ENCODE results near the gene ENHO.
"Not testable (repeated sequence)": the region's sequence is repeated elsewhere in the genome, so short reads cannot be mapped to it uniquely, and the experiment has no call there.

ENHO gene

DNA sequence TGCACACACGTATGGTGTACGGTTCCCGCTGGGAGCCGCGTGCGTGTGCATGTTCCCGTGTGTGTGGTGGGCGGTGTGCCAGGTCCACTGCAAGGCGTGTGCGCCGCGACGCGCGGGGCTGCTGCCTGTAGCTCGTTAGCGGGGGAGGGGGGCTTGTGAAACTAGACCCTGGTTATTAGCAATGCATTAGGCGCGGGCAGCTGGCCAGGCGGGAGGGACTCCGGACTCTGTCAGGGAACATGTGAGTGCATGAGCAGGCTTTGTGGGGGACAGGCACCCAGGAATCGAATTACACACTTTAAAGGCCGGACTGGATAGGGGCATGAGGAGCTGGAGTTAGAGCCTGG, 32.2 kb upstream of the ENHO start:
- DNase-seq, result no peak

DNA sequence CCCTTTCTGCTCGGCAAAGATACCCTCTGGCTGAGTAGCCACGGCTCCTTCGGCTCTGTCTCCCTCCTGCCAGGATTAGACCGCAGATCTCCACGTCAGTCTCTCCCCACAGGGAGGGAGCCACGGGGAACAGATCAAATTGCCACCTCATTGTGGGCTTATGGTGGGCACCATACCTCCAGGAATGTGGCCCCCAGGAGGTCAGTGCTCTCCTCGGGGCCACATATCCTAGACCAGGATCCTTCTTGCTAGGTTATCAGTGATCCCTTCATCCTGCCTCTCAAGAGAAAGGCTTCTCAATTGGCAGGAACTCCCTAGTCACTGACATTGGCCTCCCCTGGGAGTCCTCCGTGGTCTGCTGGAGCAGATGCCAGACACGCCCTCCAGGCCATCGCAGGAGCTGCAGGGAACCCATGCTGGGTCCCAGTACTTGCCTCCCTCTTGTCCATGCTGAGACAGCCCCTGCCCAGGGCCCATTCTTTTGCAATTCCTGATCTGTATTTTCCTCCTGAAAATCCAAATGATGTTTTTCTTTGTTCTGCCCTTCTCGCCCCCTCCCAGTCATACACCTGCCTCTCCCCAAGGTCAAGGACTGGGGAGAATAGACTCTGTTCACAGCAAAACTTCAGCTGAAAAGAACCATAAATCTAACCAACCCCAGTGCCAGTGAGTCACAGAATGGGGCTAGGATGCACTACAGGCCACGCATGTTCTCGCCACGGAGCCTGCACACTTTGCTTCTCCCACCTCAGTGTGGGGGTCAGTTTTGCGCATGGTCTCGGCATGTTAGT, 31.6 kb upstream of the ENHO start:
- no peak for DNase-seq

DNA sequence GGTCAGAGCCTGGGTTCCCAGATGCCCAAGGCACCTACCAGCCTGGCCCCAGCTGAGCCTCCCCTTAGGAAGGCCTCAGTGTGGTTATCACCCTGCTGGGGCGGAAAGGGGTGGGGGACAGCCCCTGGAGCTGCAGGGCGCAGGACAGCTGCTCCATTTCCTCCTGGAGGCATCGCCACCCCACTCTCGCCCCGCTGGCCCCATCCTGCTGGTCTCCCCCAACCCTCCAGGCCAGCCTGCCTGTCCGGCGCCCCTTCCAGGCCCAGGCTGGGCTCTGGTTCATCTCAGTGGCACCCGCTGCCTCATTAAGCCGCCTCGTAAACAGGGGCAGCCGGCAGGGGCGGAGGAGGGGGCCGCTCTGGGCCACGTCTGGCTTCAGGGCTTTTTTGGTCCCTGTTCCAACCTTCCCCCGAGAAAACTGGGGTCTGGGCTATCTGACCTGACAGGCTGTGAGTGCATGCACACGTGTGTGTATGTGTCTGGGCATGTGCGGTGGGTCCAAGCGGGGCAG, 30.8 kb upstream of the ENHO start:
- DNase-seq, result no peak

DNA sequence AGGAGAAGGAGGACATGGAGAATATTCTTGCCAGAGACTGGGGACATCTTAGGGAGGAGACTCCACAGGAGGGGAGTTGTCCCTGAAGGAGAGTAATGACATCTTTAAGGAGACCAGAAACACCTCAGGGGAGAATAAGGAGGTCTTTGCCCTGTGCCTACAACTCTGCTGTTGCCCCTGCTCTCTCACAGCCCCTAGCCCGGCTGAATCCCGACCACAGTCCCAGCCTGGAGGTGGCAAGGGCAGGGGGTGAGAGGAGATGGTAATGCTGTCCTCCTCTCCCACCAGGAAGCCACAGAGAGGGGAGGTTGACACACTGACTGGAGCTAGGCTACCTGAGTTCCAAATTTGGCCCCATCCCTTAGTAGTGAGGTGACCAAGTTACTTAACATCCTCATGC, 30.2 kb upstream of the ENHO start:
- no peak for DNase-seq

DNA sequence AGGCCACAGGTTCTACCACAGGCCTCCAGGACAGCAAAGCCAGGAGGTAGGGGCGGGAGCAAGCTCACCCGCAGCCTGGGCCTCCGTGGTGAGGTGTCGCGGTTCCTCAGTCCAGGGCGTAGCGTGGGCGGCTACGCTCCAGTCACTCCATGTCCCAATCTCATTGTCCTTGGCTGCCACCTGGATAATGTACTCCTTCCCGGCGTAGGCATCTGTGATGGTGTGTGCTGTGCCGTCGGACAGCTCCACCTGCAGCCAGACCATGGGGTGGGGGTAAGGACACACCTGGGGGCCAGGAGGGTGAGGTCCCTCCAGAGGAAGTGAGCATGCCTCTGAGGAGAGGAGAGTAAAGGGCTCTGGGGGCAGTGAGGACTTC, 29.8 kb upstream of the ENHO start:
- DNase-seq, result no peak

DNA sequence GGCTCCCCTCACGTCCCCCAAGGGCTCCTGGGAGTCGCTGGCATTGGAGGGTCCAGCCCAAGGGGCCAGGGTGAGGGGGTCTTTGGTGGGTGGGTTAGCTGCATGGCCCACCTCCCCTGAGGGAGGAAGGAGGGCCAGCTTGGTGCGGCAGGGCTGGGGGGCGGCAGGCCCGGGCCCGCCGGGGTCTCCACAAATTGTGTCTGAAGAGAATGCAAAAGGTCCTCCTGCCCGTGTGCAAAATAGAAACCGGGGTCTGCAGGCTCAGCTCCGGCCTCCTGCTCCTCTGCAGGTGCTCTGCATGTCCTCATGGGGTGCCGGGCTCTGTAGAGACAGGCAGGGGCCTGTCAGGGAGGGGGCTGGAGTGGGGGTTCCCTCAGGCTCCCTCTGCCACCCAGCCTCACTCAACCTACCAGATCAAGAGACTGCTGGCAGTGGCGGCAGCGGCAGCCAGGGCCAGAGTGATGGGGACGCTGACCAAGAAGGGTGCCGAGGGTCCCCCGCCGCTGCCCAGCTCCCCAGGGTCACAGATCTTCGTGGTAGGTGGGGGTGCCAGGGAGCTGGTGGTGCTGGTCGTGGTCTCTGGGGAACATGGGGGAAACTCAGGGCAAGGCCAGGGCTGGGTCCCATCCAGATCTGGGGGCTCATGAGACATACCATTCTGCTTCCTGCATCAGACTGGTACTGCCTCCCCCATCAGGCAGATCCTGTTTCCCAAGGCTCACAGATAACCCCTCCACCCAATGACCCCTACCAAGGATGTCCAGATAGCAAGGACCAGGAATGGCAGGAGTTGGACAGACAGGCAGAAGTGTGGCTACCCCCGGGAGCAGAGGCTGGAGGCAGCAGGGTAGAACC, 29.2 kb upstream of the ENHO start:
- no peak for DNase-seq

DNA sequence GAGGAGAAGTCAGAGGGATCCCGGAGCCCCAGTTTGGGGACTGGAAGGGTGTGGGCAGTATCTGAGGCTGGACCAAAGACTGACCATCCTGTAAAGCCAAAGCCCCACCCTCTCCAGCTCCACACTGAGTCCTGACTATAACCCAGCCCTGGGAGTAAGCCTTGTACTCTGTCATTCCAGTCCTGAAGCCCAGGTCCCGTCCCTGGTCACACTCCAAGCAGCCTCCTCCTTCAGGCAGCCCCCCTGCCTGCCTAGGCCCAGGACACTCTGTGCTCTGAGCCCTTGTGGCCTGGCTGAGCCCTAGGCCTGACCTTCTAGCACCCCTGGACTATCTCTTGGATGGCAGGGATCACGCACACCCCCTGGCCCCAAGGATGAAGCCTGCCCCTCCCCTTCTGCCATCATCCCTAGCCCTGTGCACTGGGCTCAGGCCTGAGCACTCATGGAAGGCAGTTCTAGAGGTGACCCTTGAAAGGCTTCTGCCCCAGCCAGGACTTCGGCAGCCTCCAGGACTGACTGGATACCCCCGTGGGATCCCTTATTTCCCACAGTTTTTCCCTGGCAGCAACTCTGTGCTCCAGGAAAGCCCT, 28.0 kb upstream of the ENHO start:
- DNase-seq, result no peak

DNA sequence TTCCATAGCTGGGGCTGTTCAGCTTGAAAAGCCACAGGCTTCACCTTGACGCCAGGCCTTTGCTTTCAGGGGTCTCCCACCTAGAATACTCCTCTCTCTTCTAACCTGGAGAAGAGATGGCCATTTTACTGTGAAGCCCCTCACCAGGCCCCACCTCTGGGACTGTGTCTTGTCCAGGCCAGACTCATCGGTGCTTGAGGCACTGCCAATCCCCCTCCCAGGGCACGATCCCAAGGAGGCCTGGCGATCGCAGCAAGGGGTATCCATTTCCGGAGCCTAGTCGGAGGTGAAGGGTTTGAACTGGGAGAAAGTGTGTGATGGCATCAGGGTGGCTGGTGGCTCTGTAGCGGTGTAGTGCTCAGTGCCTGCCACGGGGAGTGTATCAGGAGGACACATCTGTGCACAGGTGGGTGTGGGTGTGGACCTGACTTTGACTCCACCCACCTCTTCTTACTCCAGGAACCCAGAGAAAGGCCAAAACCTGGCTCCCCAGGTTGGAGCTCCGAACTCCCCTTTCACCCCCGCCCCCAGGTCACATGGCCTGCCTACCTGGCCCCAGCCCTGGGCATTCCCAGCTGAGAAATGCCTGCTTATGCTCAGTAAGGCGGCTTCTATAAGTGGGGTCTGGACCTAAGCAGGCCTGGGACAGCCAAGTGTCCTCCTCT, 27.4 kb upstream of the ENHO start:
- no peak for DNase-seq

DNA sequence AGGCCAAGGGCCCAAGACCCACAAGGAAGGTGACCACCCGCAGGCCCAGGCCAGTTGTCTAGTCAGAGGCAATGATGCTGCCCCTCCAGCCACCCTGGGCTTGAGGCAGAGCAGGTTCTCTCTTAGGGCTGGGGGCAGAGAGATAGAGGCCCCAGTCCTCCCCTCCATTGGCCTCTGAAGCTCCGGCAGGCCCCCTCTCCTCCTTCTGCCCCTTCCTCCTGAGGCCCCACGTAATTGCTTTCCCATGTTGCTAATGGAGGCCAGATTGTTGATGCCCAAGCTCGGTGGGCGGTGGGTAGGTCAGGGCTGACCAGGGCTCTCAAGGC, 26.6 kb upstream of the ENHO start:
- DNase-seq, result no peak

DNA sequence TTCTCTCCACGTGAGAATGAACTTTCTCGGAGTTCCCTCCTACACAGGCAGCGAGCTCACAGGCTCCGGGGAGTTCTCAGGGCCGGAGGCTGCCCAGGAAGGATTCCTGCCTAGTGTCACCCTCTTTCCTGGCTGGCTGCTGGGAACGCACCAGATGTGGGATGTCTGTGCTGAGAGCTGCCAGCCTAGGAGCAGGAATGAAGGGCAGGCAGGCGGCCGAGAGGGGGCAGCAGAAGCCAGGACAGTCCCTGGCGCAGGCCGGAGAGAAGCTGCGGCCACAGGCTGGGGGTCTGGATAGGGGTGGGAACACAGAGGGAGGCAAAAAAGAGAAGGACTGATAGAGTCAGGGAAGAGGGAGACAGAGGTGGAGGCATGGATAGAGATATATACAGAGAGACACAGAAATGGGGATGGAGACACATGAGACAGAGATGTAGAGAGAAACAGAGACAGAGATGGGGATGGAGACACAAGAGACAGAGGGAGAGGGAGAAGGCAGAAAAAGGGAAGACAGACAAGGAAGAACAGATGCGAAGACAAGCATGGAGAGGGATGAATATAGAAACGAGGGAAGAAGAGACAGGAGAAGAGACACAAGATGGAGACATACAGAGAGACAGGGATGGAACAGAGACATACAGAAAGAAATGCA, 25.3 kb upstream of the ENHO start:
- peak; percentile 52 for DNase-seq

DNA sequence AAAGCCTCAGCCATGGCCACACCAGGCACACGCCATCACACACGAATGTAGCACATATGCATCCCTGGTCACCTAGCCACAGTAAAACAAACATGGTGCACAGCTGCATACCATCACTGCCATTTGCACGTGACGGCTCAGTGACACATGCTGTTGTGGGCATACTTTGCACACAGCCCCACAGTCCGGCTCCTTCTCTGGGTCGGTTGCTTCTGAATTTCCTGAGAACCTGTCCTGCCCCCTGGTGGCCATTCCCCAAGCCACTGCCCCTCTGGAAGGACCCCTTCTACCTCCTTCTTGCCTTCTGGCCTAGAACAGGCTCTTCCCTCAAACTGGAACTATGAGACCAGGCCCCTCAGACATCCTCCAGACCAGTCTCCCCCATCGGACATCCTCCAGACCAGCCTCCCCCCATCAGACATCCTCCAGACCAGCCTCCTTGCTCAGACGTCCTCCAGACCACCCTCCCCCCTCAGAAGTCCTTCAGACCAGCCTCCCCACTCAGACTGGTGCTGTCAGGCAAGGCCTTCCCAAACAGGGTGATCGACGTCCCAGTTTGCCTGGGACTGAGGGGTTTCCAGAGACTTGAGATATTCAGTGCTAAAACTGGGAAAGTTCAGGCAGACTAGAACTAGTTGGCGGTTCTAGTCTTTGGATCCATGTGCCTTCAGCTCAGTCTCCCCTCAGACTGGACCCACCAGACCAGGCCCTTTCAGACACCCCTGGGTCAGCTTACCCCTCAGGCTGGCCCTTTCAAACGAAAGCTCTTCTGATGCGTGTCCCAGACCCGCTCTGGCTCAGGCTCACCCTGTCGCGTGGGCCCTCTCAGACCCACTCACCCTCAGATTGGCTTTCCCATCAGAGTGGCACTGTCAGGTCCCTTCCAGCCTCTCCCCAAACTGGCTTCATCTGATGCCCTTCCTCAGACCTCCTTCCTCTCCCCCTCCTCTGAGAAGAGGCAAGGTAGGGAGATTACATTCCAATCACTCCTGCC, 24.3 kb upstream of the ENHO start:
- DNase-seq, result peak; percentile 75

DNA sequence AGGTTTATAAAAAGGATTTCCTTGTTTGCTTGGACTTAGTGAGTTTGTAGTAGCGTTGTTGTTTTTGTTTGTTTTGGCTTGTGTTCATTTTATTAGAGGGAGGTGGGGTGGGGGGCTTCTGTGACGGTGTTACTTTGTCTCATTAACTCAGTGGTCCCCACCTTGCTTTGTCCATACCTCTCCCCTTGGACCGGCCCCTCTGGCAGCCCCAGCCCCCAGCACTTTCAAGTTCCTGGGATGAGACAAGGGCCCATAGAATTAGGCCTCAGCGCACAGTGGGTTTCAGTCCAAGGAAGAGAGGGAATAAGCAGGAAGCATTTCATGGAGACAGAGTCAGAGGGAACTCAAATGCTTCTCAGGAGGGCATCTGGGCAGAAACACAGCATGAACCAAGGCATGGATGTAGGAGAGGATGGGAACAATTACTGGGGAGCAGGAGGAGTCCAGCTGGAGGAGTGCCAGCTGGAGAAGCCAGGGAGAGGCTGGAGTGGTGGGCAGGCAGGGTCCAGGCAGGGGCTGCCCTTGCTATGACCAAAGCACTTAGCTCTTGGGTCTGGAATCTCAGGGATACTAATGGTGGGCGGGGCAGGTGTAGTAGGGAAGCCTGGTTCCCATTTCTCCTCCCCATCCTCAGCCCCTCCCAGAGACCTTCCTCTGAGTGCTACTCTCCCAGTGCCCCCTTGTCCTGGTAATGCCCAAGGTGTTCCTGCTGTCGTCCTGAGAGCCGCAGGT, 23.5 kb upstream of the ENHO start:
- DNase-seq, result no peak

DNA sequence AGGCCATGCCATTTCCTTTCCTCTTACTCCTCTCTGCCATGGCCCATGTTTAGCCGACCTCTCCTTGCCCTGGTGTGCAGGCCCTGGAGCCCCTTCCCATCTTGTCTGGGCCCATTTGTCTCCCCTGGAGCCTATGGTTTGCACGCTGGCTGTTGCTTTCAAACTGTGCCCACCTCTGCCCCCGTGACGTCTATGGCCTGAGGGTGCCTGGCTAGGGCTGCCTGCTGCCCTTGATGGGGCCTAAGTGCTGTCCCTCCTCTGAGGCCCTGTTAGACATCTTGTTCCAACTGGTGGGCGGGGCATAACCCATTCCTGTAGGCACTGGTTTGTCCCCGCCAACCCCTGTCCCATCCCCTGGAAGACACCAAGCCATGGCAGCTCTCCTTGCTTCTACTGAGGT, 22.7 kb upstream of the ENHO start:
- DNase-seq, result no peak

DNA sequence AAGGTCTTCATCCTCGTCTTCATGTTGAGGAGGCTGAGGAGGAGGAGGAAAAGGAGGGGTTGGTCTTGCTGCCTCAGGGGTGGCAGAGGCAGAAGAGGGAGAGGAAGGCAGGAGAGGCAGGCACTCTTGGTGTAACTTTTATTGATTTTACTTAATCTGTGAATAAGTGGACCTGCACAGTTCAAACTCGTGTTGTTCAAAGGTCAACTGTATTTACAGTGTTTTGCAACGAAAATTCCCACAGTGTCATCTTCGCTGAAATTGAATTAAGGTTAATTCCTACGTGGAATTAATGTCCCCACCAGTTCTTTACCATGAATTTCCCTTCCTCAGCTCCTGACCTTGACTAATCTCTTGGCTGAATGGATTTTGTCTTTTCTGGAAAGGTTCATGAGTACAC, 21.2 kb upstream of the ENHO start:
- no peak for DNase-seq

DNA sequence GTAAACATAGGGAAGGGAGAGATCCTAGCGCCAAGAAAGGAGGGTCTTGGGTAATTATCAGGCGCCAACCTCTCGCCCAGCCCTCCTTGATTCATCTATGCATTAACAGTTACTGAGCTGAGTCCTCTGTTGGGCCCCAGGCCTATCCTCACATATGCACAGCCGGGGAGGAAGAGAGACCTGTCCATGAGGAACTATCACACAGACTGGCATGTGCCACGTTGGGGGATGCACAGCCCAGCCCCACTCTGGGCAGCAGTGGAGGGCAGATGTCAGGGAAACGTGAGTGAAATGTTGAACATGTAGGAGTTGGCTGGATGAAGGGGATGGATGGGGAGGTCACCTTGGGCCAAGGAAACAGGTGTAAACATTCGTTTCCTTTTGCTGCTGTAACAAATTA, 18.8 kb upstream of the ENHO start:
- no peak for DNase-seq

DNA sequence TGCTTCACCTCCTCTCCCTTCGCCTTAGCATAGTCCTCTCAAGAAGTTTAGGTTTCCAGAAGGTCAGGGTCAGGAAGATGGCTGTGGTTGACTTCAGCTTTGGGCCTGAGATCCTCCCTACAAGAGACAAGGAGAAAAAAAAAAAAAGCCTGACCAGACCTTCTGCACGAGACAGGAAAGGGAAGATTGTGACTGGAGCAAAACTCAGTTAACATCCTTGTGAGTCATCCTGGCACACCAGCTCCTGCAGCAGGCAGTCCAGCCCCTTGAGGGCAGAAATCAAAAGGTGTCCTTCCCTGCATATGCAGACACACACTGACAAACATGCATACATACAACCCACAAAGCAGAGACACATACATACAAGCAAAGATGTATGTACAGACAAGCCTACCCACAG, 18.0 kb upstream of the ENHO start:
- peak; percentile 42 for DNase-seq

DNA sequence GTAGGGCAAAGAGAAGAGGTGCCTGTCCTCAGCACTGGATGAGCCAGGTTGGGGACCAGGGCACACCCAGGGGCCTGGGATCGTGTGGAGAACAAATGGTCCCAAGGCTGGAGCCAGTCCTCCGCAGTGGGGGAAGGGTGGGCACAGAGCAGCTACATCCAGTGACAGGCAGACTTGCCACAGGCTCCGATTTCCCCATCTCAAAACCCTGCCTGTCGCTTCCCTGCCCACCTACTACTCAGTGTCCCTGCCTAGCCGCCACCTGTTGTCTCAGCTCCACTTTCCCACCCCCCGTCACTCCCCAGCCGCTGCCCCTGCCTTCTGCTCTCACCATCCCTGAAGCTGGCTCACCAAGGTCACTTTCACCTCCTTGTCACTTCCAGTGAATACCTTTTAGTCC, 13.9 kb upstream of the ENHO start:
- DNase-seq, result no peak

DNA sequence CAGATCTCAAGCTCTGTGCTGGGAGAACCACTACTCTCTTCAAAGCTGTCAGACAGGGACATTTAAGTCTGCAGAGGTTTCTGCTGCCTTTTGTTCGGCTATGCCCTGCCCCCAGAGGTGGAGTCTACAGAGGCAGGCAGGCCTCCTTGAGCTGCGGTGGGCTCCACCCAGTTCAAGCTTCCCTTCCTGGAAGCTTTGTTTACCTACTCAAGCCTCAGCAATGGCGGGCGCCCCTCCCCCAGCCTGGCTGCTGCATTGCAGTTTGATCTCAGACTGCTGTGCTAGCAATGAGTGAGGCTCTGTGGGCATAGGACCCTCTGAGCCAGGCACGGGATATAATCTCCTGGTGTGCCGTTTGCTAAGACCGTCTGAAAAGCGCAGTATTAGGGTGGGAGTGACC, 9.3 kb upstream of the ENHO start:
- not testable (repeated sequence) for DNase-seq

DNA sequence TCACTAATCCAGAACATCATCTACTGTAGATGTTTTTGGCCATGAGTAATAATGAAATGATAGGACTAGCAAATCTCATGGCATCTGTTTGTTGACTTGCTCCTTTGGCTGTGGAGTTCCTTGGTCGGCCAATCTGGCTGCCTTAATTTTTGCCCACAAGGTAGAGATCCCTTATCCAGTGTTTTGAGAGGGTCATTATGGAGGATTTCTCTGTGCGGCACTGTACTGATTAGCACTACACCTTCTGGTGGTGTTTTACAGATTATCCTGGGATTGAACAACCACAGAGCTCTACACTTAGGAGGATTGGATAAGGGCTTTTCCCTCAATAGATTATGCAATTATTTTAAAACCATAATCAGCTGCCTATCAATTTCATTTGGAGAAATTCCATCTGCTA, 3.2 kb upstream of the ENHO start:
- DNase-seq, result no peak

DNA sequence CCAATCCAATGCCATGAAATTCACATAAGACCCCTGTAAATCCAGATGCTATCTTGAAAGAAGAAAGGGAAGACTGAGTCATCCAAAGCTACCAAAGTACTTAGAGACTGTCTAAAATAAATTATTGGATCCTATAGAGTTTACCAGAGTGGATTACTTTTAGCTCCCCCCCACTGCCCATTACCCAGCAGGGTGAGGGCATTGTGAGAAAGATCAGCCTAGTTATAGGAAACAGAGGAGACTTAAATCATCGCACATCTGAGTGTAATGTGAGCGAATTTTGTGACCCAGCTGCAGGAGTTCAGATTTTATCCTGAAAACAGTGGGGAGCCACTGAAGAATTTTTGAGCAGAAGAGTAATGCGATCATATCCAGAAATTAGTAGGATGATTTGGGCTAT, 1.6 kb upstream of the ENHO start:
- no peak for DNase-seq
